Cerebellar cortex (tissue), 1 donor: ENCODE results near the gene ITPR3.
"Not testable (repeated sequence)": the region's sequence is repeated elsewhere in the genome, so short reads cannot be mapped to it uniquely, and the experiment has no call there.

Experiments used
- DNase-seq: peaks from one replicate; pipeline ENCODE4 v3.0.0-alpha.2; 2015; ENCODE audit warnings: low spot score

Gene ITPR3

DNA sequence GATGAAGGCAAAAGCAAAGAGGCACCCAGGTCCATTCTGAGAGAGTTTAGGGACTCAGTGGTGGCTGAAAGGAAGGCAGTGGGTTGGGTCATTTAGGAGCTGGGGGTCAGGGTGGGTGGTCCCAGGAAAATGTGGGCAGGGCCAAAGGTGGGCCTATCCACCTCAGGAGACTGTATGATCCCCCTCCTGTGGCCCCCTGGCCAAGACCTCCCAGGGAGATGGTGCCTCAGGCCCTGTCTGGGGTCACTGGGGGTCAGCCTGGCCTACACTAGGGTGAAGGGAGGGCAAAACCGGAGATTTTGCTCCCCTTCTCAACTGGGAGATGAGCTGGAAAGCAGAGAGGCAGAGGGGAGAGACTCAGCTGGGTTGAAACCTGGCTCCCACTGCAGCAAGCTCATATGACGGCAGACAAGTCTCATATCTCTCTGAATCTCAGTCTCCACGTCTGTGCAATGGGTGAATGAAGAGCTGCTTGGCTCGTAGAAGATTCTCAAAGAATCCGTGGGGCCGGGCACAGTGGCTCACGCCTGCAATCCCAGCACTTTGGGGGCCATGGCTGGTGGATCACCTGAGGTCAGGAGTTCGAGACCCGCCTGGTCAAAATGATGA lies 29.6 kb upstream of the ITPR3 start:
- DNase-seq, result no peak

DNA sequence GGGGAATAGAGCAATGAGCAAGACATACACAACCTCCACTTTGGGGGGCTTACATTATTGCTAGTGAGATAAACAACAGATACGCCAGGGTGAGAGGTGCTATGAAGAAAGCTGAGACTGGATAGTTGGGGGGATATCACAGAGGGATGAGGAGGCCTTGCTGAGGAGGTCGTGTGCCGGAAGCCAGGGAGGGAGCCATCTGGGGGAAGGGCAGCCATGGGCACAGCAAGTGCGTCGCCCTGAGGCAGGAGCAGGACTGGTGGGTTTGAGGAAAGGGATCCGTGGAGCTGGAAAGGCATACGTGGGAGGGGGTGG lies 28.9 kb upstream of the ITPR3 start:
- DNase-seq, result no peak

DNA sequence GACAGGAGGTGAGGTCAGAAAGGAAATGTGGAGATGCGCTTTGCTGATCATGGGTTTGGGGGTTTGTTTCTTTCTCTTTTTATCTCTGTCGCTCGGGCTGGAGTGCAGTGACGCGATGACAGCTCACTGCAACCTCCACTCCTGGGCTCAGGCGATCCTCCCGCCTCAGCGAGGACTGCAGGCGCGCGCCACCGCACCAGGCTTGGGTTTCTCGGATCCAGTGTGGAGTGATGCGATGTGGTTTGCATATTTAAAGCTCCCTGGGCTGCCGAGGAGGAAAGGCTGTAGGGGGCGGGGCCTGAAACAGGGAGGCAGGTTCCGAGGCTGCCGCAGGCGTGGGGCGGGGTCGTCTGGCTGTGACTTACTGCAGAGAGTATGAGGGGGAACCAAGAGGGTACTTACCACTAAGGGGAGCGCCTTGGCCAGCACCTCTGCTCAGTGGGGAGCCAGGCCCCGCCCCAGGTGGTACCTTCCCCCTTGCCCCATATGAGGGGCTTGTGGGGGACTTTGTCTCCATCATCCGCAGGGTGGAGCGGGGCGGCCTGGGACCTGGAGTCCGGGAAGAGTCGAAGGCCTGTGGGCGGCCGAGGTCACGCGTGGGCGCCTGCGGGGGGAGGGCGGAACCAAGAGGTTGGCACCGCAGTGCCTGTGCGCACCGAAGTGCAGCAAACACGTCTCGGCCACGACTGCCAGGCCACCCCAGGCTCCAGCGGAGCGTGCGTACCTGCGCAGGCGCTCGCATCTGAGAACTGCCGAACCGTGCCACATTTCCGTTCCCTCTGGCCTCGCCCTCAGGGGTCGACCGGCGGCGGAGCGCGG lies 28.3 kb upstream of the ITPR3 start:
- no peak for DNase-seq

DNA sequence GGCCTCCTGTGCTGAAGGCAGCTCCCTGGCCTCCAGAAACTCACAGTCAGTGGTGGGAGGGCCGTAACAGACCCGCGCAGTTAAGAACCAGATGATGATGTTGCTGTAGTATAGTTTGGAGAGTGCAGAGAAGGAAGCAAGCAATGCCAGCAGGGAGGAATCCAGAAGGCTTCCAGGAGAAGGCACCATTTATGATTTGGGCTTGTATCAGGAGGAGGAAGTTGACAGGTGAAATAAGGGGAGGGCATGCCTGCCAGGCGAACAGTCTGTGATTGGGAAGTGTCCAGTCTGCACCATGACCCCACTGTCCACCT lies 27.8 kb upstream of the ITPR3 start:
- no peak for DNase-seq

DNA sequence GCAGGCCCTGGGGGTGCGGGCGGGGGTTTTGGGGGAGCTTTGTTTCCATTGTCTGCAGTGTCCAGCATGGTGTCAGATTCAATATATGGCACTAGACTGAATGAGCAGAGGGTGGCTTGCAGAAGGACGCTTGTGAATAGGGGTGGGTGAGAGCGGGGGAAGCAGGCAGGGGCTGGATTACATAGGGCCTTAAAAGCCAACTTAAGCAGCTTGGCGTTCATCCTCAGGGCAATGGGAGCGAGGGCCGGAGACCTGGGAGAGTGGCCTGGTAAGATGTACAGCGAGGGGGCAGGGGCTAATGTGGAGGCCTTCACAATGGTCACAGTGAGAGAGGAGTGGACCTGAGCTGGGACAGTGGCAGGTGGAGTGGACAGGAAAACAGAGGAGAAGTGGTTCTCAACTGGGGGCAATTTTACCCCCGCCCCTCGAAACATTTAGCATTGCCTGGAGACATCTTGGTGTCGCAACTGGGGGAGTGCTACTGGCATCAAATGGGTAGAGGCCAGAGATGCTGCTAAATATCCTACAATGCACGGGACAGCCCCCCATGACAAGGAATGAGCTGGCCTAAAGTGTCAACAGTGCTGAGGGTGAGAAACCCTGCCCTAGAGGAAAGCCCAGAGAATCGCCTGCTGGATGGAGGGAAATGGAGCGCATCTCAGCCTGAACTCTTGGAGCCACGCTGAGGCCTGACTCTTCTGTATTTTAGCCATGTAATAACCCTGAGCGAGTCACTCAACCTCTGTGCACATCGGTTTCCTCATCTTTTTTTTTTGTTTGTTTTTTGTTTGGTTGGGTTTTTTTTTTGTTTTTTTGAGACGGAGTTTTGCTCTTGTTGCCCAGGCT lies 25.9 kb upstream of the ITPR3 start:
- no peak for DNase-seq

DNA sequence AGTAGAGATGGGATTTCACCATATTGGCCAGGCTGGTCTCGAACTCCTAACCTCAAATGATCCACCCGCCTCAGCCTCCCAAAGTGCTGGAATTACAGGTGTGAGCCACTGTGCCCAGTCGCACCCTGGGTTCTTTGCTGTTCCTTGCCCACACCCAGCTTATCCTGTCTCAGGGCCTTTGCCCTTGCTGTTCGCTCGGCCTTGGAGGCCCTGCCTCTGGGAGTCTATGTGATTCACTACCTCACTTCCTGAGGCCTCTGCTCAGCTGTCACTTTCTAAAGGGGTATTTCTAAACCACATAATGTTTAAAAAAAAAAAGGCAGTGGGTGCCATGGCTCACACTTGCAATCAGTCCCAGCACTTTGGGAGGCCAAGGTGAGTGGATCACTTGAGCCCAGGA lies 24.2 kb upstream of the ITPR3 start:
- not testable (repeated sequence) for DNase-seq

DNA sequence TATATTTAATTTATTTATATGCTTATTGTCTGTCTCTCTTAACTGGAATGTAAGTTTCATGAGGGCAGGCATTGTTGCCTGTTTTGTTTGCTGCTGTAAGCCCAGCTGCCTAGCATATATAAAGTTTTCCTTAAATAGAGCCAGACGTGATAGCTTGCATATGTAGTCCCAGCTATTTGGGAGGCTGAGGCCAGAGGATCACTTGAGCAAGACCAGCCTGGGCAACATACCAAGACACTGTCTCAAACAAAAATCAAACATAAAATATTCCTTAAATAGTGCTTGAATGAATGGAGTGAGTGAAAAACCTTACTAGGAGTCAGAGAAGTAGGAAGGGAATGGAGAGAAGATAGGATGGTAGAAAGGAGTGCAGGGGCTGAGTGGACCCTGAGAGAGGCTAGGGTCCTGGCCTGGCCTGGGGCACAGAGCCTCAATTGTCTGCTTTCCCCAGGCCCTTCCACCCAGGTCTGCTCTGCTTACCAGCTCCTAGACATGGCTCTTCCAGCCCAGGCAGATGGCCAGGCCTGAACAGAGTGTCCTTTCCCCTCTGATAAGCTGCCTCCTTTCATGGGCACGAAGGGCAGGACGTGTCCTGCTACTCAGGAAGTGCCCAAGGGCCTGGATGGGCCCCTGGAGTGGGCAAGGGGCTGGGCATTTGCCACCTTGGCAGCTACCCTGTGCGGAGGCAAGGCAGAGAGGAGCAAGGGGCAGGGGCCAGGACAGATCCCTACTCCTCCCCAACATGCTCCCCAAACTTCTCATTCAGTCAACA lies 23.4 kb upstream of the ITPR3 start:
- no peak for DNase-seq

DNA sequence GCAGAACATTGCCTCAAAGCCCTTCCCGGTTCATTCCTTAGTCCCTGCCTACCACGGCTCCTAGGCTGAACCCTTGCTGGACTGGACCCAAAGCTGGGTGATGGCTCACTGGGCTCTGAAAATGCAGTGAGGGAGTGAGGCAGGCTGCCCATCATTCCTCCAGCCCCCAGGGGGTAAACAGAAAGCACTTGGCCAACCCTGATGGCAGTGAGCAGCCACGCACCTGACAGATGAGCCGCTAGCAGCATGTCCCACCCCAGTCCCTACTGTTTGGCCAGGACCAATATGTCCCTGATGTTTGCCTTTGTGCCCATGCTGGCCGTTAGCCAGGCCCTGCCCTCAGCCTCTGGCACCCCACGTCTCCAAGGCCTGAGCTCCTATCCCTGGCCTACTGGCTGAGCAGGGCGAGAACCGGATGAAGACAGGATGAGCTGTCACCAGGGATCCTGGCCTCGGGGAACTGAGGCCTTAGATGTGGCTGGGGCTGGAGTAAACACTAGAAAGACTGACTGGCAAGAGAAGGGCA lies 21.6 kb upstream of the ITPR3 start:
- DNase-seq, result no peak

DNA sequence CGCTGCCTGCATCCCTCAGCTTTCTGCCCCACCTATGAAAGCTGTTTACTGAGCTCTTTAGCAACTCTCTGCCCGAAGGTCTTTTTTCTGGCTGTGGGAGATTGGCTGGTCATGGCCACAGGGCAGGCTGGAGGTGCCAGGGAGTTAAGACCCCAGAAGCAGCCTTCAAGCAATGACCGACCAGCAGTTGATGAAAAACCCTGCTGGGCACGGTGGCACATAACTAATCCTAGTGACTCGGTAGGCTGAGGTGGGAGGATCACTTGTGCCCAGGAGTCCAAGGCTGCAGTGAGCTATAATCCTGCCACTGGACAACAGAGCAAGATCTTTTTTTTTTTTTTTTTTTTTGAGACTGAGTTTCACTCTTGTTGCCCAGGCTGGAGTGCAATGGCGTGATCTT lies 20.4 kb upstream of the ITPR3 start:
- no peak for DNase-seq

DNA sequence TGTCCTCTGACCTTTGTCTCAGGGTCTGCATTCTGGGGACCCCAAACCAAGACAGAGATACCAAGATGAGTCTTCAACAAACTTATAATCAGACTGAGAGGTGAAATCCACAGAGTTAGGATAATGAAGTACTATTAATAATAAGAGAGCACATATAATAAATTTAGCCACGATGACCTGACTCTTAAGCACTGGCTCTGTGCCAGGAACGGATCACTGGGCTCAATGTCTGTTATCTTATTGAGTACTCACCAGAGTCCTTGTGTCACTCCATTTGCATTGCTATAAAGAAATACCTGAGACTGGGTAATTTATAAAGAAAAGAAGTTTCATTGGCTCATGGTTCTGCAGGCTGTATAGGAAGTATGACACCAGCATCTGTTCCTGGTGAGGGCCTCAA lies 18.9 kb upstream of the ITPR3 start:
- DNase-seq, result no peak

DNA sequence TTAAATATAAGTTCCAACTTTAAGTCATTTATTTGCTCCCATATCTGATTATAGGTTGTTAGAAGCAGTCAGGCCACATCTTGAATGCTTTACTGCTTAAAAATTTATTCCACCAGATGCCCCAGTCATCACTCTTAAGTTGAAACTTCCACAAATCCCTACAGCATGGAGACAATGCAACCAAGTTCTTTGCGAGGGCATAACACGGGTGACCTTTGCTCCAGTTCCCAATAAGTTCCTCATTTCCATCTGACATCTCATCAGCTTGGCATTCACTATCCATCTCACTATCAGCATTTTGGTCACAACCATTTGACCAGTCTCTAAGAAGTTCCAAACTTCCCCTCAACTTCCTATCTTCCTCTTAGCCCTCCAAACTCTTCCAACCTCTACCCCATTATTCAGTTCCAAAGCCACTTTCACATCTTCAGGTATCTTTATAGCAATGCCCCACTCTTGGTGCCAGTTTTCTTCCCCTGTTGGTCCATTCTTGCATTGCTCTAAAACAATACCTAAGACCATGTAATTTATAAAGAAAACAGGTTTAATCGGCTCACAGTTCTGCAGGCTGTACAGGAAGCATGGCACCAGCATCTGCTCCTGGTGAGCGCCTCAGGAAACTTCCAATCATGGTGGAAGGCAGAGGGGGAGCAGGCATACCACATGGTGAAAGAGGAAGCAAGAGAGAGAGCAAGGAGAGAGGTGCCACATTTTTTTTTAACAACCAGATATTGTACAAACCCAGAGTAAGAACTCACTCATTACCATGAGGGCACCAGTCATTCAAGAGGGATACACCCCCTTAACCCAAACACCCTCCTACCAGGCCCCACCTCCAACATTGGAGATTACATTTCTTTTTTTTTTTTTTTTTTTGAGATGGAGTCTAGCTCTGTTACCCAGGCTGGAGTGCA lies 15.9 kb upstream of the ITPR3 start:
- no peak for DNase-seq

DNA sequence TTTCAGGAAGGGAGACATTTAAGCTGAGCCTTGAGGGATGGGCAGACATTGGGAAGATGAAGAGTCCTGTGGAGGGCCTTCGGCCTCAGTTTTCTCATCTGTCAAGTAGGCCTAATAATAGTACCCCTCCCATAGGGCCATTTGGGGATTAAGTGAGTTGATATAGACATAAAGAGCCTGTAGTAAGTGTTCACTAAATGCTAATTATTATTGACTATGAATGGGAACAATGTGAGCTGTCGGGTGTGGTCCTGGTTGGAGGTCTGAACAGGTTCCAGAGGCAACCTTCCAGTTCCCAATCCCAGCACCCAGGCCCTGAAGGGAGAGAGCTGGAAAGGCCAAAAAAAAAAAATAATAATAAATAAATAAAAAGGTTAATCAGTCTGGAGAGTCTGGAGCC lies 14.5 kb upstream of the ITPR3 start:
- DNase-seq, result no peak

DNA sequence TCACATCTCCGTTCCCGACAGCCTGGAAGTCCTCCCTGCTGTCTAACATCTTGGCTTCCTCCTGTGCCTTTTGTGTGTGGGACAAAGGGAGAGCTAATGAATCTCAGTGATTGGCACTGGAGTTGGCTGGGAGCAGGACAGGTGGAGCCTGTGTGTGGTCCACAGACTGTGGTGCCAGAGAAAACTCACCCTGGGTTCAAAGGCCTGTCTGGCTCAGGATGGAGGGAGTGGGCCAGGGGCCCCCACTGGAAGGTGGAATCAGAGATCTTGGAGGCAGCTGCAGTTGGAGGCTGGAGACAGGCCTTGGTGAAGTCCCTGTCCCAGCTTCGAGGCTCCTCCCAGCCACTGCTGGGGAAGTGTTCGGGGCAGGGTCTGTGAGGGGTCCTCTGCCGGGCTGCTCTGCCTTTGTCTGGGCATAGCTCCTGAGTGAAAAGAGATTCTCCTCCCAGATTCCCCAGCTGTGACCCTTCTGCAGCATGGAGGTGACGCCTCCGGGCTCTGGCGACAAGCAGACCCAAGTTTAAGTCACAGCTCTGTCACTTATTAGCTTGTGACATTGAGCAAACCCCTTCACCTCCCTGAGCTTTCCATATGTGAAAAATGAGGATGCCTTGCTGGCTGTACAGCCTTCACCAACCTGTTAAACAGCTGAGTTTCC lies 13.9 kb upstream of the ITPR3 start:
- DNase-seq, result no peak

DNA sequence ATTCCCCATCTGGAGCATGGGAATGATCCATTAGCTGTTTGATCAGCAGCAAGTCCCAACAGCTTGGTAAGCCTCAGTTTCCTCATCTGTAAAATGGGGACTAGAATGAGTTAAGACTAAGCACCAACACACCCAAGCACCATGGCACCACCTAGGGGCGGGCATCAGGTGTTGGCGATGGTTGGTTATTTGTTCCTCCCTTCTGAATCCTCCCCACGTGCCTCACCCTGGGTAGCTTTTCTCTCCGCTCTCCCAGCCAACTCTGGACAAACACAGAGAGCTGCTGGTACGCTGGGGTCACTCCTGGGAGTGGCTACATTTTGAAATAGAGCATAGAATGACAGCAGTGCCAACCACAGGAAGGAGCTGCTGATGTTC lies 13.3 kb upstream of the ITPR3 start:
- no peak for DNase-seq

DNA sequence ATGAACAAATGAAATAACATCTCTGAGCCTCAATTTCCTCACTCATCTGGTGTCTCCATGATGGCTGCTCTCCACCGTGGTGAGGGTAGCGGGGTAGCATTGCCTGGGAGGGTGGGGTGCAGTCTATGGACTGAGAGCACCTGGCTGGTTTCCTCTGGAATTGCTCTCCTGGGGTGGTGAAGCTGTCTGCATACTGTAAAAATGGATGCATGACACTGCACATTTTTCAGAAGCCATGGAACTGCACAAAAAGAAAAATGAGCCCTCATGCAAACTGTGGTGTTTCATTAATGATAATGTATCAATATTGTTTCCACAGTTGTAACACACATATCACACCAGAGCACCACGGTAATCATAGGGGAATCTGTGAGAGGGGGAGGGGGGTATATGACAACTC lies 12.1 kb upstream of the ITPR3 start:
- DNase-seq, result no peak

DNA sequence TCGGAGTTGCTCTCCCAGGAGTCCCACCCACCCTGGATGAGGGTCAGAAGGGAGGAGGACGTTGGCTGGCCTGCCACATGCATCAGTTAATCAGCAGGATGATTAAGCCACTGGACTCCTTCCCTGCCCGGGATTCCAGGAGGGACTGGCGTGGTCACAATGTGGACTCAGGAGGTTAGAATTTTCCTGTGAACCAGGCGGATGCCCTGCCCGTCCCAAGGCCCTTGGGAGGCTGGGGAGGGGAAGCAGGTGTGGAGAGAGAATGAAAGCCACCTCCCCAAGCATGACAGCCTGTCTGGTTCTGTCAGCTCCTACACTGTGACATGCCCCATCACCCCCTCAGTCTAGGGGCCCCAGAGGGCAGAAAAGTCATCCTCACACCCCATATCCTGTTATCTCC lies 11.6 kb upstream of the ITPR3 start:
- DNase-seq, result no peak

DNA sequence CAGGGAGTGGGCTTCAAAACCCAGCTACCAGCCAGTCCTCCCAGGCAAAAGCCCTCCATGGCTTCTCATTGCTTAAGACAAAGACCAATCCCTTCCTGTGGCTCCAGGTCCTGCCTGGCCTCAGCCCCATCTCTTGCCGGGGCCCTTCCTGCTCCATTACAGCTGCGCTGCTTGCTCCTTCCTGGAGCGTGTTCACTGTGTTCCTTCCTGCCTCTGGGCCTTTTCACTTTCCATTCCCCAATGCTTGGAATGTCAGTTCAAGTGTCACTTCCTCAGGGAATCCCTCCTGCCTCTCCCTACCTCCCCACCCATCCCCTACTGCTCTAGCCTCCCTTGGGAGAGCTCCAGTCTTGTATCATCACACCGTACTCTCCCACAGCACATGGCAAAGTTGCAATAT lies 11.1 kb upstream of the ITPR3 start:
- DNase-seq, result no peak

DNA sequence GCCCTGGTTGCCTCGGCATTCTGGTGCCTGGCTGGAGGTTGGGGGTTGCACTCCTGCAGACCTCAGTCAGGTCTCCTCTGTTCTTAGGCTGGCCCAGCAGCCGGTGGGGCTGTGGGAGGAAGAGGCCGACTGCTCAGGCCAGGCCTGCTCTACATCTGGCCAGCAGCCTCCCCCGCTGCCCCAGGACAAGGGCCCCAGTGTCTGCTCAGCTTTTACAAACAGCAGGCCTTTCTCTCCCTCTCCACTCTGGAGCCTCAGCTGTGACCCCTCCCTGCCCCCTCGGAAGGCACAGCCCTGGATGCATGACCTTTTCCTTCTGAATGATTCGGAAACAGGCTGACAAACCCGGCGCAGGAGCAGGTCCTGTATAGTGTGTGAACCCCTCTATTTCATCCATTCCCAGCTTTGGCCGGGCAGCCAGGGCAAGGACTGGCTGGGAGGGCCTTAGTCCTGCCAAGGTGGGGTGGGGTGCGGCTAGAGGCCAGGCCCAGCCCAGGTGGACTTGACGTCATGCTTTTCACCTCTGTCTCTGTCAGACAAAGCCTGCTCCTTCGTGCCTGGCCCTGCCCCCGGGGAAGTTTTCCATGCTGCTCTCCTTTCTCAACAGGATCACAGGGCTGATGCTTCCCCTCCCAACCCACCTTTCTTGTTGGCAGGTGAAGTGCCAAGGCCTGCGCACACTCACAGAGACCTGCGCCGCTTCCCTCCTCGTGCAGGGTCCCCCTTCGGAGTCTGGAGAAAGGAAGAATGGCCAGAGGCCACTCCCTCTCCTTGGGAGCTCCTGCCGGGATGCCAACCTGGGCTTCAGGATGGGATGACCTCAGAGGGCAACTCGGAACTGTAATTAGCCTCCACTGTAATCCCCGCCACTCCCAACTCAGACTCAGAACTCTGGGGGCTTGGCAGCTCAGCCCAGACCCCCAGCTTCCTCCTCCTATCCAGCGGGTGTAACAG lies 10.1 kb upstream of the ITPR3 start:
- no peak for DNase-seq

DNA sequence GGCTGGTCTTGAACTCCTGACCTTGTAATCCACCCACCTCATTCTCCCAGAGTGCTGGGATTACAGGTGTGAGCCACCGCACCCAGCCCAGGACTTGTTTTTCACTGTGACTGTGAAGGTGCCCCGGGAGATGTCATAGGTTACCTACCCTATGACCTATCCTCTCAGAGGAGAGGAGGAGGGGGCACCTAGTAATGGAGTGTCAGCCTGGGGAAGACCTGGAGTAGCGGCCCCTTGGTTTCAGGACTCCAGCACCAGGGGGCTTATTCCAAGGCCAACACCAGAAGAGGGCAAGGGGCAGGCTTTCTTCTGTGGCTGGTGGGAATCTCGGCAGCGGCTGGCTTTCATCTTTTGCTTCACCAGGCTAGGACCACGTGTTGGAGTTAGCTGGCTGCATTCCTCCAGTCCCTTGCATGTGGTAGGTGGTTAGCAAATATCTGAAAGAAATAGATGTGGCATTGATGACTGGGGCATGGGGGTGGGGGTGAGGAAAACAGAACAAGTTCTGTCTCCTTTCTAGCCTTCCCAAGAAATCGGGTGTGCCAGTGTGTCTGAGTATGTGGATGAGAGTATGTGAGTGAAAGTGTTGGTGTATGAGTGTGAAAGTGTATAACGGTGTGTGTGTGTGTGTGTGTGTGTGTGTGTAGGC lies 7.9 kb upstream of the ITPR3 start:
- DNase-seq, result no peak
